ENCODE measurements around the gene TBC1D16.
"Not testable (repeated sequence)": the region's sequence is repeated elsewhere in the genome, so short reads cannot be mapped to it uniquely, and the experiment has no call there.

Gene TBC1D16

DNA sequence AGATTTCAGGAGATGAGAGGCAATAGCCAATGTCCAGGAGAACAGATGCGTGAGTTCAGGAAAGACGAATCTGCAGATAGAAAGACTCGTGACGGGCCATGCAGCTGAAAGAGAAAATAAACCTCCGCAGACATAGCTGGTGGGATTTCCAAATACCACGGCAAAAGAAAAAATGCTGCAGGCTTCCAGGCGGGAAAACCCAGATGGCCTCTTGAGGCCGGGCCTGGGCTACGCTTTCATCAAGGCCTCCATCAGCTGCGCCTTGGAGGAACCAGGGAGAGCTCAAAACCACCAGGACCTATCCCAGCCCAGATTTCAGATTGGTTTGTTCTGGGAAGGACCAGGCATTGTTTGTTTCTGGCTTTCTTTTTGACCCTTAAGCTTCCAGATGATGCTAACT, 17.4 kb upstream of the TBC1D16 start:
- no peaks in the 10 kb centered on the region for H3K4me1 ChIP-seq (ENCODE audit: control insufficient read depth, insufficient read depth, low read length)
- no peaks in the 10 kb centered on the region for H3K9me3 ChIP-seq (ENCODE audit: control insufficient read depth, low read length)
- no peaks in the 10 kb centered on the region for H3K27me3 ChIP-seq (ENCODE audit: control insufficient read depth, insufficient read depth, low read length, poor library complexity, severe bottlenecking)
- 94% methylated on average over 10 of the region's 10 CpGs for WGBS, 2 experiments
- H3K27ac ChIP-seq (ENCODE audit: insufficient read depth, low read depth, low read length, poor library complexity, severe bottlenecking) = no peak overlapping the region
- peaks cover 6% of the 10 kb centered on the region for H3K36me3 ChIP-seq (ENCODE audit: control insufficient read depth, insufficient read depth, low read length)
- no peak overlapping the region for H3K4me3 ChIP-seq (ENCODE audit: insufficient read depth, low read depth, low read length)

DNA sequence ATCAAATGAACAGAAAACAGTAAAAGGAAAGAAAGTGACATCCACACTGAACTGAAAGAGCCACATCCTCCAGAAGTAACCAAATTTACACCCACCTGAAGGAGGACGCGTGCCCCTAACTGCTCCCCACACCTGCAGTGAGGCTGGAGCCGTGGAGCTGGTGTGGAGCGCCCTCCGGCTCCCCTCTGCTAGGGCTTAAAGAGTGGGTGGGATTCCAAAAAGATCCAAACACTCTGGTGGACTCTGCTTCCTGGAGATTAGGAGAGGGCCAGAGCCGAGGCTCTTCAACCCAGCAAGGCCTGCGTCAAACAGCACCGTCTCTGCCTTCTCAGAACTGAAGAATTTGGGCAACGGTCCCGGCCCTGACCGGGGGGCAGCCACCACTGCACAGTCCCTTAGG, 16.0 kb upstream of the TBC1D16 start:
- peaks cover 6% of the 10 kb centered on the region for H3K36me3 ChIP-seq (ENCODE audit: control insufficient read depth, insufficient read depth, low read length)
- H3K27me3 ChIP-seq (ENCODE audit: control insufficient read depth, insufficient read depth, low read length, poor library complexity, severe bottlenecking) = no peaks in the 10 kb centered on the region
- WGBS, 2 experiments = 90 to 92% methylated on average over 11 of the region's 11 CpGs
- H3K9me3 ChIP-seq (ENCODE audit: control insufficient read depth, low read length) = no peaks in the 10 kb centered on the region
- H3K27ac ChIP-seq (ENCODE audit: insufficient read depth, low read depth, low read length, poor library complexity, severe bottlenecking) = no peak overlapping the region
- H3K4me1 ChIP-seq (ENCODE audit: control insufficient read depth, insufficient read depth, low read length) = no peaks in the 10 kb centered on the region
- no peak overlapping the region for H3K4me3 ChIP-seq (ENCODE audit: insufficient read depth, low read depth, low read length)

DNA sequence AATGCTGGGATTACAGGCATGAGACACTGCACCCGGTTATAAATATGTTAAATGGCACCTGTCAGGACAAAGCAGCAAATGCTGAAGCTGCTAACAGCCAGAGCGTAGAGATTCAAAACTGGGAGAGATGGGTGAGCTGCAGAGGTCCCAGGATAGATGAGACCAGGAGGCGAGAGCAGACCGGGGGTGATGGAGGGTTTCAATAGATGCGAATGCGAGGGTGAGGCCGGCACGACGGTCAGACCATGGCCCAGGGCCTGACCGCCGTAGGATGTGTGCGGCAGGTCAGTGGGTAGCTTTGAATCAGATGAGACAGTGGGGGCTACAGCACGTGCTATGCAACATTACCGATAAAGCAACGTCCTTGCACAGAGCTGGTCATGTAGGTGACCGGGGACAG, 15.0 kb upstream of the TBC1D16 start:
- Histone ChIP-seq H3K27me3 (ENCODE audit: control insufficient read depth, insufficient read depth, low read length, poor library complexity, severe bottlenecking) (no peaks in the 10 kb centered on the region), H3K9me3 (ENCODE audit: control insufficient read depth, low read length) (no peaks in the 10 kb centered on the region), H3K27ac (ENCODE audit: insufficient read depth, low read depth, low read length, poor library complexity, severe bottlenecking) (no peak overlapping the region), H3K36me3 (ENCODE audit: control insufficient read depth, insufficient read depth, low read length) (peaks cover 6% of the 10 kb centered on the region), H3K4me3 (ENCODE audit: insufficient read depth, low read depth, low read length) (no peak overlapping the region), H3K4me1 (ENCODE audit: control insufficient read depth, insufficient read depth, low read length) (no peaks in the 10 kb centered on the region)
- 87 to 88% methylated on average over 16 of the region's 16 CpGs for WGBS, 2 experiments

DNA sequence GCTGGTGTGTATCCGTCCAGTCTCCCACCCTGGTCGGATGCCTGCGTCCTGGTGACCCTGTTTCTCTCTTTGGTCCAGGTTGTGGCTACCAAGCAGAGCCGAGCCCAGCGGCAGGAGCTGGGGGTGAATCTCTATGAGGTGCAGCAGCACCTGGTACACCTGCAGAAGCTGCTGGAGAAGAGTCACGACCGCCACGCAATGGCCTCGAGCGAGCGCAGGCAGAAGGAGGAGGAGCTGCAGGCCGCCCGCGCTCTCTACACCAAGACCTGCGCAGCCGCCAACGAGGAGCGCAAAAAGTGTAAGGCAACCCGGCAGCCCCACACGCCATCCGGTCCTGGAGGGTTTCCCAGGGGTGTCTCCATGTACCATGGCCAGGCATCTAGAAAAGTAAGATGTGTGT, 14.3 kb upstream of the TBC1D16 start:
- Histone ChIP-seq H3K4me3 (ENCODE audit: insufficient read depth, low read depth, low read length) (no peak overlapping the region), H3K27ac (ENCODE audit: insufficient read depth, low read depth, low read length, poor library complexity, severe bottlenecking) (no peak overlapping the region), H3K27me3 (ENCODE audit: control insufficient read depth, insufficient read depth, low read length, poor library complexity, severe bottlenecking) (no peaks in the 10 kb centered on the region), H3K4me1 (ENCODE audit: control insufficient read depth, insufficient read depth, low read length) (no peaks in the 10 kb centered on the region), H3K36me3 (ENCODE audit: control insufficient read depth, insufficient read depth, low read length) (peaks cover 7% of the 10 kb centered on the region), H3K9me3 (ENCODE audit: control insufficient read depth, low read length) (no peaks in the 10 kb centered on the region)
- 96 to 97% methylated on average over 21 of the region's 21 CpGs for WGBS, 2 experiments

DNA sequence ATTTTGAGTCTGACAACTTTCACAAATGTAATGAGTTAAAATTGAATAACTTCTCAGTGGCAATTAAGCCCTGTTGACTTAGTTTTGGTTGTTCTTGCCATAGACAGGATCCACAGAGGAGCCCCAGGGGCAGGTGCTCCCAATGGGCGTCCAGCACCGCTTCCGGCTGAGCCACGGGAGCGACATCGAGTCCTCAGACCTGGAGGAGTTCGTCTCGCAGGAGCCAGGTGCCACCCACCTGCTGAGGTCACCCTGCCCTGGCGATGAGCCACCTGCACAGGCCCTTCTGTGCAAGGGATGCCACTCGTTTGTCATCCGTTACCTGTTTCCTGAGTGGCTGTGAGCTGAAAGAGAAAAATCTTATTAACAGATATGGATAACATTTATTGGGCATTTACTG, 11.5 kb upstream of the TBC1D16 start:
- Histone ChIP-seq H3K4me1 (ENCODE audit: control insufficient read depth, insufficient read depth, low read length) (no peaks in the 10 kb centered on the region), H3K27me3 (ENCODE audit: control insufficient read depth, insufficient read depth, low read length, poor library complexity, severe bottlenecking) (no peaks in the 10 kb centered on the region), H3K36me3 (ENCODE audit: control insufficient read depth, insufficient read depth, low read length) (peaks cover 14% of the 10 kb centered on the region), H3K27ac (ENCODE audit: insufficient read depth, low read depth, low read length, poor library complexity, severe bottlenecking) (no peak overlapping the region), H3K4me3 (ENCODE audit: insufficient read depth, low read depth, low read length) (no peak overlapping the region), H3K9me3 (ENCODE audit: control insufficient read depth, low read length) (no peaks in the 10 kb centered on the region)
- 95% methylated on average over 11 of the region's 11 CpGs for WGBS, 2 experiments

DNA sequence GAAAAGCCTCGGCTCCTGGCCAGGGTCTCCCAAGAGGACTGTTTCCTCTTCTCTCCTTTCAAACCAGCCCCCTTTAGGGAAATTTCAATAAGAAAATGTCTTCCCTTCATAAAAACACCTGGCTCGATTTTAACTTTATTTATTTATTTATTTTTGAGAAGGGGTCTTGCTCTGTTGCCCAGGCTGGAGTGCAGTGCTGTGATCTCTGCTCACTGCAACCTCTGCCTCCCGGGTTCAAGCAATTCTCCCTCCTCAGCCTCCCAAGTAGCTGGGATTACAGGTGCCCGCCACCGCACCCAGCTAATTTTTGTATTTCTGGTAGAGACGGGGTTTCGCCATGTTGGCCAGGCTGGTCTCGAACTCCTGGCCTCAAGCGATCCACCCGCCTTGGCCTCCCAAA, 11.0 kb upstream of the TBC1D16 start:
- not testable (repeated sequence) for H3K9me3 ChIP-seq (ENCODE audit: control insufficient read depth, low read length); H3K27me3 ChIP-seq (ENCODE audit: control insufficient read depth, insufficient read depth, low read length, poor library complexity, severe bottlenecking); H3K4me1 ChIP-seq (ENCODE audit: control insufficient read depth, insufficient read depth, low read length); H3K4me3 ChIP-seq (ENCODE audit: insufficient read depth, low read depth, low read length); H3K27ac ChIP-seq (ENCODE audit: insufficient read depth, low read depth, low read length, poor library complexity, severe bottlenecking)
- H3K36me3 ChIP-seq (ENCODE audit: control insufficient read depth, insufficient read depth, low read length) = peaks cover 17% of the 10 kb centered on the region
- 94 to 96% methylated on average over 9 to 10 of the region's 10 CpGs for WGBS, 2 experiments

DNA sequence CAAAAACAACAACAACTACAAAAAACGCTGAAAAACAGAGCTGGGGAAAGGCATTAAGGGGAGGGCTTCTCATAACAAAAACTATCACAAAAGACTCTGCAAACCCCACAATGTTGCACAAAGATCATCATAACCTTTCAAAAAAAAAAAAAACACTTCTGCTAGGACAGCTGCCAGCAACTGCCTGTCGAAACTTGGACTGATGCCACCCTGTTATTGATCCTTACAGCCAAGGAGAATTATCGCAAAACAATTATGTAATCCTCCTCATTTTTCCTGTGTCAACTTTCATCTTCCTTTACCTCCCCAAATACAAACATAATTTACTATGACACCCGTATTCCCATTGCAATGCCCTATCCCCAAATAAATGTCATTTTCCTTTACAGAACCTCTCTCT, 10.0 kb upstream of the TBC1D16 start:
- peaks cover 20% of the 10 kb centered on the region for H3K36me3 ChIP-seq (ENCODE audit: control insufficient read depth, insufficient read depth, low read length)
- H3K4me3 ChIP-seq (ENCODE audit: insufficient read depth, low read depth, low read length) = no peak overlapping the region
- no peak overlapping the region for H3K27ac ChIP-seq (ENCODE audit: insufficient read depth, low read depth, low read length, poor library complexity, severe bottlenecking)
- no peaks in the 10 kb centered on the region for H3K9me3 ChIP-seq (ENCODE audit: control insufficient read depth, low read length)
- H3K27me3 ChIP-seq (ENCODE audit: control insufficient read depth, insufficient read depth, low read length, poor library complexity, severe bottlenecking) = no peaks in the 10 kb centered on the region
- H3K4me1 ChIP-seq (ENCODE audit: control insufficient read depth, insufficient read depth, low read length) = no peaks in the 10 kb centered on the region
- WGBS, 2 experiments = 90 to 94% methylated on average over 4 of the region's 4 CpGs

DNA sequence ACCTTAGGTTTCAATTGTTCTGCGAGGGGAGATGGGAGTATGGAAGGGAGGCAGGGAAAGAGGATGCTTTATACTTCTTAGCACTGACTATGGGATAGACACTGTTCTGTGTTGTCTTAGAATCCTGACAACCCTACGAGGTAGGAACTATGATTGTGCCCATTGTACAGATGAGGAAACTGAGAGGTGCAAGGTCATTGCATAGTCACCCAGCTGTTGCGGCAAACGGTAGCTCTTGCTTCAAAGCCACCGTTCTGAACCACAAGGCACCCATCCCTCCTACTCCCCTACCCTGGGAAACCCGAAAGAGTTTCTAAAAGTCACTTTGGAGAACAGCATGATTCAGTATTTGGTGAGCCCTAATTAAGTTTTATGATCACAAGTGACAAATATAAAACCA, 8.3 kb upstream of the TBC1D16 start:
- Histone ChIP-seq H3K4me1 (ENCODE audit: control insufficient read depth, insufficient read depth, low read length) (no peaks in the 10 kb centered on the region), H3K9me3 (ENCODE audit: control insufficient read depth, low read length) (no peaks in the 10 kb centered on the region), H3K27me3 (ENCODE audit: control insufficient read depth, insufficient read depth, low read length, poor library complexity, severe bottlenecking) (no peaks in the 10 kb centered on the region), H3K36me3 (ENCODE audit: control insufficient read depth, insufficient read depth, low read length) (peaks cover 14% of the 10 kb centered on the region), H3K4me3 (ENCODE audit: insufficient read depth, low read depth, low read length) (no peak overlapping the region), H3K27ac (ENCODE audit: insufficient read depth, low read depth, low read length, poor library complexity, severe bottlenecking) (no peak overlapping the region)
- 90% methylated on average over 6 of the region's 6 CpGs for WGBS, 2 experiments

DNA sequence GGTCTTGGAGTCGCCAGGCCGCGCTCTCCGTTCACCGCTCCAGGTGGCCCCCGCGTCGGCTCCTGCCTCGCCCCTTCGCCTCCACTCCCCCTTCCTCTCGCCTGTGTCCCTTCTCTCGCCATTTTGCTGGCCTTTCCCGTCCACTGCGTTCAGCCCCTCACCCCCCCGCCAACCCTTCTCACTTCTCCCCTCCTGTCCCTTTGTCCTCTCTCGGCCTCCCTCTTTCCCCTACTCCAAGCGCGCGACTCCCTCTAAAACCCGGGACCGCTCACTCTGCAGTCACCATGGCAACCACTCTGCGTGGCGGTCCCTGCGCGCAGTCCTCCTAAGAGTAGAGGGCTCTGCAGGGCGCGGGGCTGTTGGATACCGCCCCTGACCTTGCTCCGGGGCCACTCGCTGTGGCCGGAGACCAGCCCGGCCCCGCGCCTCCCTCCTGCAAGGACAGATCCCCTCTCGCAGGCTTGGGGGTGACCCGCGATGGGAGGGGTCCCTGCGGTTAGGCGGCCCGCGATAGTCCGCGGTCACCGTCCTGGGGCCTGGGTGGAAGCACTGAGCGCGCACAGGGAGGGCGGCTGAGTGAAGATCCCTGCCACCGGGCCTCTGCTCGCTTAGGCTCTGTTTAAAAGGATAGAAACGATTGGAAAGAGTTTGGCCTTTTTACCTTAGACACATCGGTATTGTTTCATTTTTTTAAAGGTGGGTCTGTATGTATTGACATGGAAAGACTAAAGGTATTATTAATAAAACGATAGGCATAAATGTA, 1.2 kb upstream of the TBC1D16 start:
- H3K4me1 ChIP-seq (ENCODE audit: control insufficient read depth, insufficient read depth, low read length) = peaks cover 5% of the 10 kb centered on the region
- peak overlapping the region; percentile 93 for H3K4me3 ChIP-seq (ENCODE audit: insufficient read depth, low read depth, low read length)
- no peaks in the 10 kb centered on the region for H3K9me3 ChIP-seq (ENCODE audit: control insufficient read depth, low read length)
- H3K27ac ChIP-seq (ENCODE audit: insufficient read depth, low read depth, low read length, poor library complexity, severe bottlenecking) = peak overlapping the region; percentile 98
- H3K36me3 ChIP-seq (ENCODE audit: control insufficient read depth, insufficient read depth, low read length) = peaks cover 5% of the 10 kb centered on the region
- peaks cover 10% of the 10 kb centered on the region for H3K27me3 ChIP-seq (ENCODE audit: control insufficient read depth, insufficient read depth, low read length, poor library complexity, severe bottlenecking)
- 2% methylated on average over 52 of the region's 52 CpGs for WGBS, 2 experiments

DNA sequence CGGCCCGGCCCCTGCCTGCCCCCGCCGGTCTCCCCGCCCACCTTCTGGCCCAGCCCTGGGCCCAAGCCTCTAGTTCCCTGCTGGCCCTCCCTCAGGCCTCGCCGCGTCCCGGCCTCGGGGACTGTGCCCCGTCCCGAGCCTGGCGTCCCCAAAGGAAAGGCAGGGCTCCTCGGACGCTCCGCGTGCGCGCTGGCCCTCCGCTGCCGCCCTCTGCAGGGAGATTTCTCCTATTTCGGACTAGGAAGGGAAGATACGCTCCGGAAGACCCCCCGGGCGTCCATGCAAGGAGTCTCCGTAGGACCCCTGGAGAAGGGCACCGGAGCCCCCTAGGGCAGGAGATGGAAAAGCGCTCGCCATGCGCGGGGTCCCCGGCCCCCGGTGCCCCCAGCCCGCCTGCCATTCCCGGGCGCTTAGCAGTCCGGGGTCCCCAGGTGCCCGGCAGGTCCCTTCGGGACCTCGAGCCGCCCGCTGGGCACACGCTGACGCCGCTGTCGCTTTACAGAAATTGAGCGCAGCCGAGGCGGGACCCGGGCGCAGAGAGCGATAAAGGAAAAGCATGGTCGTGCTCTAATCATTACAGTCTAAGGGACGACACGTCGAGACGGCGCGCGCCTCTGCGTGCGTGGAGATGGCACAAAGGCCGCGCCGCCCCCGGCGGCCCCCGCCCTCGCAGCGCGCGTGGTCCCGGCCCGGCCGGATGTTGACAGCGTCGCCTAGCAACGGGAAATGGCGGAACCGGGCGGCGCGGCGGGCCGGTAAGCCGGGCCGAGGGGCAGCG, 454 bp upstream of the TBC1D16 start, which contains the start of gene CCDC40:
Gene CCDC40, plus strand, starts transcription at position 706 of the 778 bp plus-strand sequence. Its CDS starts 21 bp downstream, at position 727.
- Histone ChIP-seq H3K9me3 (ENCODE audit: control insufficient read depth, low read length) (no peaks in the 10 kb centered on the region), H3K4me1 (ENCODE audit: control insufficient read depth, insufficient read depth, low read length) (peaks cover 9% of the 10 kb centered on the region), H3K27ac (ENCODE audit: insufficient read depth, low read depth, low read length, poor library complexity, severe bottlenecking) (peak within 1 kb of the TSS; percentile 98), H3K27me3 (ENCODE audit: control insufficient read depth, insufficient read depth, low read length, poor library complexity, severe bottlenecking) (peaks cover 10% of the 10 kb centered on the region), H3K4me3 (ENCODE audit: insufficient read depth, low read depth, low read length) (peak within 1 kb of the TSS; percentile 93), H3K36me3 (ENCODE audit: control insufficient read depth, insufficient read depth, low read length) (no peaks in the 10 kb centered on the region)
- 0 to 1% methylated on average over 89 of the region's 89 CpGs for WGBS, 2 experiments
